ENCODE results near the gene DGCR2. TPM values are rescaled to one million over a fixed set of nuclear protein-coding genes. Genes with fewer than 3 reads are reported as not detected.

Gene DGCR2
- polyA plus RNA-seq, 1 donor from 2014 or later: 67.1 TPM

- no peak overlapping the region for H3K4me2 ChIP-seq (ENCODE audit: low read length)
- no peak overlapping the region for H3K9ac ChIP-seq (ENCODE audit: low read length)
- H4K20me1 ChIP-seq (ENCODE audit: insufficient read depth): no peaks in the 10 kb centered on the region
- H3F3A ChIP-seq (ENCODE audit: insufficient read depth, low read length, poor library complexity, severe bottlenecking): no peaks in the 10 kb centered on the region
- no peak overlapping the region for H3K27ac ChIP-seq (ENCODE audit: low read length)
- no peaks in the 10 kb centered on the region for H3K9me2 ChIP-seq (ENCODE audit: insufficient read depth, low read length)
- H3K4me3 ChIP-seq (ENCODE audit: low read length): no peak overlapping the region
- peaks cover 9% of the 10 kb centered on the region for H3K36me3 ChIP-seq (ENCODE audit: insufficient read depth, low read length)
- H2AFZ ChIP-seq (ENCODE audit: low read depth, low read length): no peak overlapping the region
- no peaks in the 10 kb centered on the region for H3K27me3 ChIP-seq (ENCODE audit: insufficient read depth, low read depth, low read length)
- H3K9me3 ChIP-seq (ENCODE audit: low read length): peaks cover 3% of the 10 kb centered on the region
- H3K79me2 ChIP-seq (replicated peaks; ENCODE audit: insufficient read depth, low read length): peaks cover 5% of the 10 kb centered on the region
- TF ChIP-seq SMC3 (conservative IDR thresholded peaks at IDR 0.05; ENCODE audit: poor library complexity): no peak
- TF ChIP-seq MXI1 (conservative IDR thresholded peaks at IDR 0.05; ENCODE audit: poor library complexity, severe bottlenecking): no peak
- TF ChIP-seq, protein P1, sequence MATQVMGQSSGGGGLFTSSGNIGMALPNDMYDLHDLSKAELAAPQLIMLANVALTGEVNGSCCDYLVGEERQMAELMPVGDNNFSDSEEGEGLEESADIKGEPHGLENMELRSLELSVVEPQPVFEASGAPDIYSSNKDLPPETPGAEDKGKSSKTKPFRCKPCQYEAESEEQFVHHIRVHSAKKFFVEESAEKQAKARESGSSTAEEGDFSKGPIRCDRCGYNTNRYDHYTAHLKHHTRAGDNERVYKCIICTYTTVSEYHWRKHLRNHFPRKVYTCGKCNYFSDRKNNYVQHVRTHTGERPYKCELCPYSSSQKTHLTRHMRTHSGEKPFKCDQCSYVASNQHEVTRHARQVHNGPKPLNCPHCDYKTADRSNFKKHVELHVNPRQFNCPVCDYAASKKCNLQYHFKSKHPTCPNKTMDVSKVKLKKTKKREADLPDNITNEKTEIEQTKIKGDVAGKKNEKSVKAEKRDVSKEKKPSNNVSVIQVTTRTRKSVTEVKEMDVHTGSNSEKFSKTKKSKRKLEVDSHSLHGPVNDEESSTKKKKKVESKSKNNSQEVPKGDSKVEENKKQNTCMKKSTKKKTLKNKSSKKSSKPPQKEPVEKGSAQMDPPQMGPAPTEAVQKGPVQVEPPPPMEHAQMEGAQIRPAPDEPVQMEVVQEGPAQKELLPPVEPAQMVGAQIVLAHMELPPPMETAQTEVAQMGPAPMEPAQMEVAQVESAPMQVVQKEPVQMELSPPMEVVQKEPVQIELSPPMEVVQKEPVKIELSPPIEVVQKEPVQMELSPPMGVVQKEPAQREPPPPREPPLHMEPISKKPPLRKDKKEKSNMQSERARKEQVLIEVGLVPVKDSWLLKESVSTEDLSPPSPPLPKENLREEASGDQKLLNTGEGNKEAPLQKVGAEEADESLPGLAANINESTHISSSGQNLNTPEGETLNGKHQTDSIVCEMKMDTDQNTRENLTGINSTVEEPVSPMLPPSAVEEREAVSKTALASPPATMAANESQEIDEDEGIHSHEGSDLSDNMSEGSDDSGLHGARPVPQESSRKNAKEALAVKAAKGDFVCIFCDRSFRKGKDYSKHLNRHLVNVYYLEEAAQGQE (IDR thresholded peaks at IDR 0.05; ENCODE audit: borderline replicate concordance): no peak
- no peak for TF ChIP-seq EZH2 (IDR thresholded peaks at IDR 0.05; ENCODE audit: borderline replicate concordance, insufficient read depth, low read length, poor library complexity, severe bottlenecking)
- TF ChIP-seq EP300 (conservative IDR thresholded peaks at IDR 0.05; ENCODE audit: poor library complexity, severe bottlenecking): no peak
- no peak for TF ChIP-seq POLR2AphosphoS5 (IDR thresholded peaks at IDR 0.05)
These were observed 32.0 kb downstream of the DGCR2 start for GRCh38 chr22:19090183-19090582.

GRCh38 chr22:19088866-19089595 lies 33.2 kb downstream of the DGCR2 start:
- H2AFZ ChIP-seq (ENCODE audit: low read depth, low read length): no peak overlapping the region
- TF ChIP-seq, protein P1 (IDR thresholded peaks at IDR 0.05; ENCODE audit: borderline replicate concordance): no peak
- TF ChIP-seq SMC3 (conservative IDR thresholded peaks at IDR 0.05; ENCODE audit: poor library complexity) (no peak), EP300 (conservative IDR thresholded peaks at IDR 0.05; ENCODE audit: poor library complexity, severe bottlenecking) (no peak), RAD21 (conservative IDR thresholded peaks at IDR 0.05) (no peak), TAF1 (IDR thresholded peaks at IDR 0.05; ENCODE audit: low read depth) (no peak), EZH2 (IDR thresholded peaks at IDR 0.05; ENCODE audit: borderline replicate concordance, insufficient read depth, low read length, poor library complexity, severe bottlenecking) (no peak), MXI1 (conservative IDR thresholded peaks at IDR 0.05; ENCODE audit: poor library complexity, severe bottlenecking) (no peak), POLR2AphosphoS5 (IDR thresholded peaks at IDR 0.05) (no peak)
- TF ChIP-seq, protein P2, sequence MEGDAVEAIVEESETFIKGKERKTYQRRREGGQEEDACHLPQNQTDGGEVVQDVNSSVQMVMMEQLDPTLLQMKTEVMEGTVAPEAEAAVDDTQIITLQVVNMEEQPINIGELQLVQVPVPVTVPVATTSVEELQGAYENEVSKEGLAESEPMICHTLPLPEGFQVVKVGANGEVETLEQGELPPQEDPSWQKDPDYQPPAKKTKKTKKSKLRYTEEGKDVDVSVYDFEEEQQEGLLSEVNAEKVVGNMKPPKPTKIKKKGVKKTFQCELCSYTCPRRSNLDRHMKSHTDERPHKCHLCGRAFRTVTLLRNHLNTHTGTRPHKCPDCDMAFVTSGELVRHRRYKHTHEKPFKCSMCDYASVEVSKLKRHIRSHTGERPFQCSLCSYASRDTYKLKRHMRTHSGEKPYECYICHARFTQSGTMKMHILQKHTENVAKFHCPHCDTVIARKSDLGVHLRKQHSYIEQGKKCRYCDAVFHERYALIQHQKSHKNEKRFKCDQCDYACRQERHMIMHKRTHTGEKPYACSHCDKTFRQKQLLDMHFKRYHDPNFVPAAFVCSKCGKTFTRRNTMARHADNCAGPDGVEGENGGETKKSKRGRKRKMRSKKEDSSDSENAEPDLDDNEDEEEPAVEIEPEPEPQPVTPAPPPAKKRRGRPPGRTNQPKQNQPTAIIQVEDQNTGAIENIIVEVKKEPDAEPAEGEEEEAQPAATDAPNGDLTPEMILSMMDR (IDR thresholded peaks at IDR 0.05; ENCODE audit: poor library complexity, severe bottlenecking): no peak
- no peak overlapping the region for H3K27ac ChIP-seq (ENCODE audit: low read length)
- no peaks in the 10 kb centered on the region for H4K20me1 ChIP-seq (ENCODE audit: insufficient read depth)
- no peak overlapping the region for H3K9ac ChIP-seq (ENCODE audit: low read length)
- H3K9me2 ChIP-seq (ENCODE audit: insufficient read depth, low read length): no peaks in the 10 kb centered on the region
- H3K79me2 ChIP-seq (replicated peaks; ENCODE audit: insufficient read depth, low read length): no peaks in the 10 kb centered on the region
- H3K4me2 ChIP-seq (ENCODE audit: low read length): no peak overlapping the region
- H3K9me3 ChIP-seq (ENCODE audit: low read length): no peaks in the 10 kb centered on the region
- peaks cover 9% of the 10 kb centered on the region for H3K36me3 ChIP-seq (ENCODE audit: insufficient read depth, low read length)
- H3F3A ChIP-seq (ENCODE audit: insufficient read depth, low read length, poor library complexity, severe bottlenecking): no peaks in the 10 kb centered on the region
- H3K27me3 ChIP-seq (ENCODE audit: insufficient read depth, low read depth, low read length): no peaks in the 10 kb centered on the region
- no peak overlapping the region for H3K4me3 ChIP-seq (ENCODE audit: low read length)
